Measurements from ENCODE around the gene PAWR. TPM values are rescaled to one million over a fixed set of nuclear protein-coding genes. Genes with fewer than 3 reads are reported as not detected.

The PAWR gene
- total RNA-seq, 4 donors from 2014 or later: 57.5 to 109 (median 63.0) TPM

- no peak overlapping the region for H3K27ac ChIP-seq
- no peak overlapping the region for H3K4me3 ChIP-seq
- WGBS: 93% methylated on average over 3 of the region's 3 CpGs
- H3K27me3 ChIP-seq: no peaks in the 10 kb centered on the region
- no peaks in the 10 kb centered on the region for H3K4me1 ChIP-seq
- no peak for DNase-seq (ENCODE audit: low spot score in 2 of 2)
- no peaks in the 10 kb centered on the region for H3K36me3 ChIP-seq
- no peak for TF ChIP-seq CTCF (IDR thresholded peaks at IDR 0.05)
- TF ChIP-seq POLR2AphosphoS5 (IDR thresholded peaks at IDR 0.05): no peak
- TF ChIP-seq POLR2A (IDR thresholded peaks at IDR 0.05): no peak
- TF ChIP-seq EP300 (IDR thresholded peaks at IDR 0.05): no peak
- H3K9me3 ChIP-seq: no peaks in the 10 kb centered on the region
These were observed 8.2 kb upstream of the PAWR start for GRCh38 chr12:79698966-79699365.

GRCh38 chr12:79696416-79696815, 5.7 kb upstream of the PAWR start:
- no peaks in the 10 kb centered on the region for H3K27me3 ChIP-seq
- no peaks in the 10 kb centered on the region for H3K9me3 ChIP-seq
- WGBS: 97% methylated on average over 3 of the region's 3 CpGs
- H3K36me3 ChIP-seq: no peaks in the 10 kb centered on the region
- no peak overlapping the region for H3K4me3 ChIP-seq
- no peak overlapping the region for H3K27ac ChIP-seq
- no peak for DNase-seq (ENCODE audit: low spot score in 2 of 2)
- no peak for TF ChIP-seq EP300 (IDR thresholded peaks at IDR 0.05)
- no peak for TF ChIP-seq POLR2AphosphoS5 (IDR thresholded peaks at IDR 0.05)
- no peak for TF ChIP-seq POLR2A (IDR thresholded peaks at IDR 0.05)
- no peak for TF ChIP-seq CTCF (IDR thresholded peaks at IDR 0.05)
- H3K4me1 ChIP-seq: peaks cover 17% of the 10 kb centered on the region

GRCh38 chr12:79692860-79693577, 2.3 kb upstream of the PAWR start:
- H3K27ac ChIP-seq: peak overlapping the region; percentile 93
- no peak overlapping the region for H3K4me3 ChIP-seq

GRCh38 chr12:79691511-79692248, 916 bp upstream of the PAWR start:
- Histone ChIP-seq H3K9me3 (no peaks in the 10 kb centered on the region), H3K36me3 (no peaks in the 10 kb centered on the region), H3K4me1 (peaks cover 38% of the 10 kb centered on the region), H3K4me3 (peak overlapping the region; percentile 85), H3K27me3 (no peaks in the 10 kb centered on the region), H3K27ac (peak overlapping the region; percentile 93)
- no peak for DNase-seq (ENCODE audit: low spot score in 2 of 2)
- WGBS: 7% methylated on average over 11 of the region's 11 CpGs
- no peak for TF ChIP-seq EP300 (IDR thresholded peaks at IDR 0.05)
- no peak for TF ChIP-seq POLR2AphosphoS5 (IDR thresholded peaks at IDR 0.05)
- TF ChIP-seq CTCF (IDR thresholded peaks at IDR 0.05): no peak
- TF ChIP-seq POLR2A (IDR thresholded peaks at IDR 0.05): no peak

More at GRCh38 chr12:79692860-79693577, 2.3 kb upstream of the PAWR start:
- H3K9me3 ChIP-seq: no peaks in the 10 kb centered on the region
- TF ChIP-seq POLR2AphosphoS5 (IDR thresholded peaks at IDR 0.05) (no peak), EP300 (IDR thresholded peaks at IDR 0.05) (no peak), CTCF (IDR thresholded peaks at IDR 0.05) (no peak), POLR2A (IDR thresholded peaks at IDR 0.05) (no peak)
- H3K36me3 ChIP-seq: no peaks in the 10 kb centered on the region
- WGBS: 34% methylated on average over 6 of the region's 6 CpGs
- no peak for DNase-seq (ENCODE audit: low spot score in 2 of 2)
- H3K4me1 ChIP-seq: peaks cover 33% of the 10 kb centered on the region
- no peaks in the 10 kb centered on the region for H3K27me3 ChIP-seq

GRCh38 chr12:79690142-79690637, 574 bp downstream of the PAWR start:
- DNase-seq (ENCODE audit: low spot score in 2 of 2): peak in 1 of 2 donors; percentile 69
- H3K27me3 ChIP-seq: no peaks in the 10 kb centered on the region
- 0% methylated on average over 6 of the region's 45 CpGs for WGBS

More at GRCh38 chr12:79690142-79690637, 574 bp downstream of the PAWR start:
- Histone ChIP-seq H3K9me3 (no peaks in the 10 kb centered on the region), H3K4me3 (peak overlapping the region; percentile 85), H3K27ac (peak overlapping the region; percentile 93), H3K4me1 (peaks cover 50% of the 10 kb centered on the region), H3K36me3 (no peaks in the 10 kb centered on the region)
- TF ChIP-seq EP300 (IDR thresholded peaks at IDR 0.05) (no peak), POLR2A (IDR thresholded peaks at IDR 0.05) (no peak), CTCF (IDR thresholded peaks at IDR 0.05) (no peak), POLR2AphosphoS5 (IDR thresholded peaks at IDR 0.05) (no peak)
